CD4-positive, alpha-beta T cell treated with Interleukin-15 for 1 hour (primary cell): ENCODE results near the gene TROAP.
"Not testable (repeated sequence)": the region's sequence is repeated elsewhere in the genome, so short reads cannot be mapped to it uniquely, and the experiment has no call there.

Source experiments
- DNase-seq: peaks from one replicate; pipeline ENCODE4 v3.0.0-alpha.2; 2020

TROAP gene

DNA sequence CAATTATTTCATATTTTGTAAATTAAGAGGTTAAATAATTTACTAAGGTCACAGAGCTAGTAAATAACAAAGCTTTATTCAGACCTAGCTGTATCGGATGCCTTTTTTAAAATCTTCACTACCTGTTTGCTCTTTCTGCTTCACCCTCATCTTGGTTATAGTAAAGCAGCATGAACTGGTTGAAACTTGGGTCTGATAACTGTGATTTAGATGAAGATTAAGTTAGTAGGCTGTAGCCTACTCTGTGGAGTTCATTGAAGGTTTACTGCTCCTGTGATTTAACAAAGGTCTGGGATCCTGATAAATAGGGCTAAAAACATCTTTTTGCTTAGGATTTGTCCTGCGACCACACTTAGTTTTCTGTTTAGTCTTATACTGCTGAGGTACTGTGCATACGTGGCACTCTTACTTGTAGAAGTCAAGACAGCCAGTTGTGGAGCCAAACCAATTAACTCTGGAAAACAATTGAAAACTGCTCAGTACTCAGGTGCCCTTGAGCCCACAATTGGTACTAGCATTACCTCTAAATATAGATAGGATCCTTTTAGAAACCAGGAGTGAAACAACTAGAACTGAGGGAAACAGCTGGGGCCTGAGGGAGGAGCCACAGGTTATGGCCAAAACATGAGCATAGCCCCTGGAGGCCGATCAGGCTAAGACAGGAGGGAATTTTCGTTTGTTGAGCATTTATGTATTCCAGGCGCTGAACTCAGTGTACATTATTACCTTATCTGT lies 46.5 kb downstream of the TROAP start:
- no peak for DNase-seq

DNA sequence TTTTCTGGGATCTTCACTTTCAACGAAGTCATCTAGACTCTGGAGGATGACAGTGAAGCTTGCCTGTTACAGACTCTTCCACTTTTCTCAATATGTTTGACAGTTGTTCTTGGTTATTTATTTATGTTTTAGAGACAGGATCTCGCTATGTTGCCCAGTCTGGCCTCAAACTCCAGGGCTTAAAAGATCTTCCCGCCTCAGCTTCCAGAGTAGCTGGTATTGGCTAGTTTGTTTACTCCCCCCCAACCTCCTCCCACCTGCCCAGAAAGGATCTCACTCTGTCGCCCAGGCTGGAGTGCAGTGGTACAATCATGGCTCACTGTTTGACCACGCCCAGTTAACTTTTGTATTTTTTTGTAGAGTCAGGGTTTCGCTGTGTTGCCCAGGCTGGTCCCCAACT lies 47.5 kb downstream of the TROAP start:
- no peak for DNase-seq

- no peak for DNase-seq
Observed at GRCh38 chr12:49375406-49375805, 52.4 kb downstream of the TROAP start.

GRCh38 chr12:49377386-49377785 lies 54.3 kb downstream of the TROAP start:
- no peak for DNase-seq

DNA sequence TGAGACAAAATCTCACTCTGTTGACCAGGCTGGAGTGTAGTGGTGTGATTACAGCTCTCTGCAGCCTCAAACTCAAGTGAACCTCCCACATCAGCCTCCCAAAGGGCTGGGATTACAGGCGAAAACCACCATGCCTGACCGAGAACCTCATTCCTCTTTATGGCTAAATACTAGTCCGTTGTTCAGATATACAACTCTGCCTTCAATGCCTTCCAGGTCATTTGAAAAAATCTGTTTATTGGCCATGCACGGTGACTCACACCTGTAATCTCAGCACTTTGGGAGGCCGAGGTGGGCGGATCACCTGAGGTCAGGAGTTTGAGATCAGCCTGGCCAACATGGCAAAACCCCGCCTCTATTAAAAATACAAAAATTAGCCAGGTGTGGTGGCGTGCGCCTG lies 57.1 kb downstream of the TROAP start:
- not testable (repeated sequence) for DNase-seq
